Measurements from ENCODE around the gene EPB41L2. TPM values are rescaled to one million over a fixed set of nuclear protein-coding genes. Genes with fewer than 3 reads are reported as not detected.

EPB41L2 gene
- total RNA-seq, 1 donor from 2014 or later = 121 TPM

GRCh38 chr6:130978180-130978579 lies 84.9 kb downstream of the EPB41L2 start:
- DNase-seq (ENCODE audit: low spot score) = no peak

DNA sequence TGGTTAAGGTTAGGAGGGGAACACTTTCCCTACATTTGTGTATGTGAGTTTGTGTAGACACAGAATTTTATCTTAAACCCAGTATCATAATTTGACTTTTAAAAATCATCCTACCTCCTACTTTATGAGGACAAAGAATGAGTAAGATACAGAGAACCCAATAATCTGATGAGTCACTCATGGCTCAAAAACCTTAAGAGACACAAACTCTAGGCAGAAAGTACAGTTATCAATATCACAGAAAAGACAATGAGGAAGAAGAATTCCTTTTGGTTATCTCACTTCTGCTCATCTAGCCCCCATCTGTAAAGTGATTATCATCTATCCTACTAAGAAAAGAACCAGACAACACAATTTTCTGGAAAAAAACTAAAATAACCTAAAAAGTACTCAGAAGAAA lies 87.7 kb downstream of the EPB41L2 start:
- no peak for DNase-seq (ENCODE audit: low spot score)

- no peak for DNase-seq (ENCODE audit: low spot score)
Measured at GRCh38 chr6:130973521-130974277, 89.3 kb downstream of the EPB41L2 start.

GRCh38 chr6:130971504-130971903 lies 91.5 kb downstream of the EPB41L2 start:
- no peak for DNase-seq (ENCODE audit: low spot score)

- no peak for DNase-seq (ENCODE audit: low spot score)
Measured at GRCh38 chr6:130970839-130971410, 92.1 kb downstream of the EPB41L2 start.

GRCh38 chr6:130969791-130970491 lies 93.1 kb downstream of the EPB41L2 start:
- peak; percentile 90 for DNase-seq (ENCODE audit: low spot score)

DNA sequence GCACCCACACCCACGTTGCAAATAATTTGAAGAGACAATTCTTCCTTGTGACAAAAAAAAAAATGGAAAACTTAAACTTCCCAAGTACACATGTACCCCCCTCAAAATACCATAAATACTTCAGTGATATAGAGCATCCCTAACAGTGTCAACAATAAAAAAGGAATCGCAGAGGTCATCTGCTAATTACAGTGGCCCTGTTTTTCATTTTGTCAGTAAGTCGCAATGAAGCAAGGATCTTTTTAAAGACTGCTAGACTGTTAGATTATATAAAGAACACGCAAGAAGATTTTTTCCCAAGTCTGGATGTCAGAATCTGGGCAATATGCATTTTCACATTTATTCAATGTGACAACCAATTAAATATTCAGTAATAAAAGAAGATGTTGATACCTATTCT lies 93.9 kb downstream of the EPB41L2 start:
- DNase-seq (ENCODE audit: low spot score) = no peak

DNA sequence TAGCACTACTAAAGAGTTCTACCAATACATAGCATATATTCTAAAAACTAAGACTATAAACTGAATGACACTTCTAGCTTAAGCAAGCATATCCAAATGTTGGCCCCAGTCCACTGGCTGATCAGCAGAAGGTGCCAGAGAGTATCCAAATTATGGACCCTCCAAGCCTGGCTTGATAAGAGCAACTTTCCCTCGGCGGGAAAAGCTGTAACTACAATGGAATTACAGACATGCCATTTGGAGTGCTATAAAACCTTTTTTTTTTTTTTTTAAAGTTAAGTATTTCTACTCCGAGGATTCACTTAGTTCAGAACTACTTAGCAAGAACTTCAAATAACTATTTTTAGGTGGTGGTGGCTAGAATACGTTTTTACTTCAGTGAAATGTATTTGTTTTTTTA lies 94.6 kb downstream of the EPB41L2 start:
- peak; percentile 50 for DNase-seq (ENCODE audit: low spot score)

DNA sequence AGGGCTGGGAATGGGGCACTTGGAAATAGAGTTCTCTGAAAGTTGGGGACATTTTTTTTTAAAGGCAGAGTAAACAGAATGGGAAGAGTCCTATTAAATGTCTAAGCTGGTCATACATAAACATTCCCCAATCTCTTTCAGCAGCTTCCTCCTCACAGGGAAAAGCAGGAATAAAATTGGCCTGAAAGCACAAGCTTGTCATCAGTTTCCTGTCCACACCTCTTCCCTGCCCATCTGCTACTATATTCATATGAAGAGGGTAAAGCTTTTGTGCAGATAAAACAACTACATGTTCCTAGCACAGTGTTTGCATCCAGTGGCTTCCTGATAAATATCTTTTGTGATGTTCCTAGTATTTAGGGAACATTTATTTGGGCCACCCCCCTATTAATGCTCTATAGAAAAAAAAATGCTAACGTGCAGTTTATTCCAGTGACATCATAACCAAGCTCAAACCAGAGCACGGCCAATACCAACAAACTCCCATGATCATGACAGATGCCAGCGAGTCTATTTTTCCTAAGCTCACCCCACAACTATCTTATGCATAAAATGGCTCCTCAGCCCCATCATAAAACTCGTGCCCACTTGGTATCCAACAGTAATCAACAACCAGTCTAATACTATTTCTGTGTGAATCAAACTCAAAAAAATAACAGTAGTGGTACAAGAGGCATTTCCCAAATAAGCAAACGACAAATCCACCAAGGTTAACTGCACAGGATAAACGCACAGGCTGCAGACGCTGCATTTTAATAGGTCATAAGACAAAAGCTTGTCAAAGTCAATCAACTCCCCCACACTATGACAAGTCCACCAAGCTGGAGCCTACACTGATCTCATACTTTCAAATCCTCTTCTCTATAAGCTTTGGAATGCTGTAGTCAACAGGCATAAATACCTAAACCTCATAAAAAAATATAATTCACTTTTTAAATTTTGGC lies 95.3 kb downstream of the EPB41L2 start:
- peak; percentile 24 for DNase-seq (ENCODE audit: low spot score)

DNA sequence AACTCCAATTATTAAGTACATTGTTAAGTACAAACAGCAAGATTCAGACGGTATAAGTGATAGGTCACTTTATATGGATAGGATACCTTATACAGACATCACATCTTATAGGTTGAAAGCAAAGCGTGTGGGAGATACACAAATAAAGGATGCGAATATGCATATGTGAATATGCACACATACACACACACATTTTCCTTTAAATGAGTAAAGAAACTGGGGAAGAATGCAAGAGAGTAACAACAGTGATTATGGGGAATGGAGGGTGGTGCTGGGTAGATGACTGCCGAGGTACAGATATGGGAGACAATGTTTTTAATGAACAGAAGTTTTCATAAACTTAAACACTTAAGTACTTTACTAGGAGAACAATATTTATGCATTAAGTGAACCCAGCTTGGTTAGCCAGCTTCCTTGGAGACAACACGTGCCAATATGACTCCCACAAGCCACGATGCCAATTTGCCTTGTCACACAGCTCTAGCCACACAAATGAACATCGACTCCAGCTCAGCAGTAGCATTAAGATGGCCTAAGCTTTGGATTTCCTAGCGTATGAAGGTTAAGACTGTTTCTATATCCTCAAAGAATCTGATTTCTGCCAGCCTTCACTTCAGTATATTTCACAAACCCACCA lies 96.6 kb downstream of the EPB41L2 start:
- DNase-seq (ENCODE audit: low spot score) = no peak

DNA sequence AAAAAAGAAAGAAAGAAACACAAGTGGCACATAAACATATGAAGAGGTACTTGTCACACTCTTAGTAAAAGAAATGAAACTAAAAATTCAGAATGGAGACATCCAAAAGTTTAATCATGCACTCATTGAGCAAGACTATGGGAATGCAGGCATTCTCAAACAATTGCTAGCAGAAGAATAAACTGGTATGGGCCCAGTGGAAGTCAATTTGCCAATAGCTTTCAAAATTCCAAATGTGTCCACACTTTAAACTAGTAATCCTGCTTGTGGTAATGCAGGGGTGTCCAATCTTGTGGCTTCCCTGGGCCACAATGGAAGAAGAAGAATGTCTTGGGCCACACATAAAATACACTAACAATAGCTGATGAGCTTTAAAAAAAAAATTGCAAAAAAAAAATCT lies 97.4 kb downstream of the EPB41L2 start:
- DNase-seq (ENCODE audit: low spot score) = no peak

DNA sequence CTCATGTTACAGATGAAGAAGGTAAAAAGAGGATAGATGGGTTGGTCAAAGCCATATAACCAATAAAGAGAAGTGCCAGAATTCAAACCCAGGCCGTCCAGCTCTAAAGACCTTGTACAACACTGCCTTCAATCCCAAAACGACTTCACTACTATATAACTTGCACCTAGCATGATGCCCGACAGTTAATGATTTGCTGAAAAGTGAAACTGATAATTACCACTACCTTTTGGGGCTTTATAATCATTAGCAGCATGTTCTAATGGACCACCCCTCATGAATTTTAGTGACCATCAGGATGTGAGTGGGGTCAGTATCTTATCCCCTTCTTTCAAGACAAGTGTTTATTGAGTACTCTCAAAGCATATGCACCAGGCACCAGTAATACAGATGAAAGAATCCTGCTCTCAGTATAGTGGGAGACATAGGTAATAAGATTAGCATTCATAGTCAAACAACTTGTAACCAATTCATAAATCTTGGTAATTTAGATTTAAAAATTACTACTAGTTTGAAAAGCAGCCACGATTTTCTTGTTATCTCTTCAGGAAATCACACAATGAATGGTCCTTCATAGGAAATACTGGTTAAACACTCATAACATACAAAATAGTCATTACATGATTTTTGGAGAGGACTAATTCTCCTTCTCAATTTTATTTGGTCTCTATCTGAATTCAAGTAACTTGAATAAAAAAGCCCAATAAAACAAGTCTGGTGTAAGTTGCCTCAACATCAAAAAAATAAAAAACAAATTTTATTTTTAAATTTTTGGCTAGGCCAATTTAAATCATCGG lies 98.0 kb downstream of the EPB41L2 start:
- no peak for DNase-seq (ENCODE audit: low spot score)

GRCh38 chr6:130964289-130964688 lies 98.8 kb downstream of the EPB41L2 start:
- no peak for DNase-seq (ENCODE audit: low spot score)

GRCh38 chr6:130962966-130963365 lies 100.1 kb downstream of the EPB41L2 start:
- DNase-seq (ENCODE audit: low spot score) = no peak

- no peak for DNase-seq (ENCODE audit: low spot score)
Measured at GRCh38 chr6:130961148-130961547, 101.9 kb downstream of the EPB41L2 start.

GRCh38 chr6:130959951-130960350 lies 103.1 kb downstream of the EPB41L2 start:
- no peak for DNase-seq (ENCODE audit: low spot score)

GRCh38 chr6:130958468-130958867 lies 104.6 kb downstream of the EPB41L2 start:
- DNase-seq (ENCODE audit: low spot score) = no peak

DNA sequence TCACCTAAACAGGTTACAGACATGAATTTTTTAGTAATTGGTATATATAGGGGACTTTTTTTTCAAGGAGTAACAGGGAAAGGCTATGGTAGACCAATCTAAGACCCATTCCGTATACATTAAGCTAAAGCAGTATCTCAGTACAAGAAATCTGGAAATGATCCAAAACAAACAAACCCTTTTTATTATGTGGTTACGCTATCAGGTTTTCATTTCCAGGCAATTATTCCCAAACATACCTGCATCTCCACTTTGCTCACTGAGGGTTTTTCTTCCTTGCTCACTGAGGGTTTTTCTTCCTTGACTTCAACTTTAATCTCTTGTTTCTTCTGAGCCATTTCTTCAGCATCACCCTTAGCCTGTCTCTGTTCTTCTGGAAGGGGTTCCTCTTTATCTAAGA lies 107.3 kb downstream of the EPB41L2 start:
- DNase-seq (ENCODE audit: low spot score) = no peak

DNA sequence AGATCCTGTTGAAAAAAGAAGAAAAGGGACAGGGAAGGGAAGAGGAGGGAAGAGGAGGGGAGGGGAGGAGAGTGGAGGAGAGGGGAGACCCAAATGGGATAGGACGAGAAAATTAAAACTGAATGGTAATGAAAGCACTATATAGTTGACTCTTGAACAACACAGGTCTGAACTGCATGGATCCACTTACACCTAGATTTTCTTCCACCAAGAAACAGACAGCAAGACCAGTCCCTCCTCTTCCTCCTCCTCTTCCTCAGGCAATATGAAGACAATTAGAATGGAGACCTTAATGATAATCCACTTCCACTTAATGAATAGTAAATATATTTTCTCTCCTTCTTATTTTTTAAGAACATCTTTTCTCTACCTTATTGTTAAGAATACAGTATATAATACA lies 113.5 kb downstream of the EPB41L2 start:
- DNase-seq (ENCODE audit: low spot score) = no peak

GRCh38 chr6:130947464-130947863 lies 115.6 kb downstream of the EPB41L2 start:
- DNase-seq (ENCODE audit: low spot score) = no peak
